ENCODE data around the gene VSTM4. TPM values are rescaled to one million over a fixed set of nuclear protein-coding genes. Genes with fewer than 3 reads are reported as not detected.

The VSTM4 gene
- total RNA-seq, 1 experiment from 2014 or later = 0.07 TPM

DNA sequence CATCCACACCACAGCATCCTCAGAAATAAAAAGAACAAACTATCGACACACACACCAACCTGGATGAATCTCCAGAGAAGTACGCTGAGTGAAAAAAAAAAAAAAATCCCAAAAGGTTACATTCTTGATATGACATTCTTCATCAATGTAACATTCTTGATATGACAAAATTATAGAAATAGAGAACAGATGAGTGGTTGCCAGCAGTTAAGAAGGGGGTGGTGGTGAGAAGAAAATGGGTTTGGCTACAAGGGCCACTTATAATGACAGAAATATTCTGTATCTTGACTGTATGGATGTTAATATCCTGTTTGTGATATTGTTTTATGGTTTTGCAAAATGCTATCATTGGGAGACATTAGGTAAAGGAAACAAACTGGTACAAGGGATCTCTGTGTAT is 36.9 kb downstream of the VSTM4 start:
- Histone ChIP-seq H3K4me1 (ENCODE audit: control insufficient read depth in 1 of 2, insufficient read depth in 2 of 2, low read length in 2 of 2) (no peaks in the 10 kb centered on the region), H3K4me2 (ENCODE audit: low read length) (no peak overlapping the region), H3K27me3 (ENCODE audit: insufficient read depth, low read length) (peaks cover 52% of the 10 kb centered on the region), H3K9me2 (ENCODE audit: insufficient read depth) (no peaks in the 10 kb centered on the region), H2AFZ (ENCODE audit: low read depth, low read length, poor library complexity, severe bottlenecking) (no peak overlapping the region), H3K36me3 (ENCODE audit: control insufficient read depth in 1 of 2, insufficient read depth in 2 of 2, low read length in 2 of 2) (no peaks in the 10 kb centered on the region), H3K27ac (ENCODE audit: low read depth, low read length) (no peak overlapping the region), H3K79me2 (ENCODE audit: insufficient read depth, low read length) (no peaks in the 10 kb centered on the region), H4K20me1 (ENCODE audit: insufficient read depth) (no peaks in the 10 kb centered on the region), H3K4me3 (replicated peaks in 1 of 2; ENCODE audit: low read depth in 1 of 2, low read length in 2 of 2) (no peak overlapping the region), H3K9ac (ENCODE audit: low read length) (no peak overlapping the region), H3K9me3 (ENCODE audit: control insufficient read depth in 1 of 2, insufficient read depth in 1 of 2, low read depth in 1 of 2, low read length in 2 of 2) (no peaks in the 10 kb centered on the region)
- intact Hi-C loops (cut with micrococcal nuclease) = no loop called here
- no peak for ATAC-seq
- ChIA-PET RAD21 (ENCODE audit: low non-redundant PET in 1 of 2, low total read pairs in 2 of 2, uncharacterized antibody in 2 of 2, unreplicated experiment in 2 of 2) (no interaction called here), POLR2A (no interaction called here), CTCF (no interaction called here)
- no TSS peak for BruUV-seq (replicated peaks)
- no peak for DNase-seq (ENCODE audit: low read depth, low spot score)
- no peak for TF ChIP-seq SRF (IDR thresholded peaks at IDR 0.05; ENCODE audit: low read depth)
- TF ChIP-seq YY1 (IDR thresholded peaks at IDR 0.05; ENCODE audit: extremely low read depth, insufficient replicate concordance, low read depth, low read length) = no peak
- TF ChIP-seq CEBPB (IDR thresholded peaks at IDR 0.05; ENCODE audit: low read depth) = no peak
- TF ChIP-seq RAD21 (IDR thresholded peaks at IDR 0.05; ENCODE audit: low read depth) = no peak
- no peak for TF ChIP-seq POLR2AphosphoS5 (IDR thresholded peaks at IDR 0.05; ENCODE audit: low read depth, low read length)

DNA sequence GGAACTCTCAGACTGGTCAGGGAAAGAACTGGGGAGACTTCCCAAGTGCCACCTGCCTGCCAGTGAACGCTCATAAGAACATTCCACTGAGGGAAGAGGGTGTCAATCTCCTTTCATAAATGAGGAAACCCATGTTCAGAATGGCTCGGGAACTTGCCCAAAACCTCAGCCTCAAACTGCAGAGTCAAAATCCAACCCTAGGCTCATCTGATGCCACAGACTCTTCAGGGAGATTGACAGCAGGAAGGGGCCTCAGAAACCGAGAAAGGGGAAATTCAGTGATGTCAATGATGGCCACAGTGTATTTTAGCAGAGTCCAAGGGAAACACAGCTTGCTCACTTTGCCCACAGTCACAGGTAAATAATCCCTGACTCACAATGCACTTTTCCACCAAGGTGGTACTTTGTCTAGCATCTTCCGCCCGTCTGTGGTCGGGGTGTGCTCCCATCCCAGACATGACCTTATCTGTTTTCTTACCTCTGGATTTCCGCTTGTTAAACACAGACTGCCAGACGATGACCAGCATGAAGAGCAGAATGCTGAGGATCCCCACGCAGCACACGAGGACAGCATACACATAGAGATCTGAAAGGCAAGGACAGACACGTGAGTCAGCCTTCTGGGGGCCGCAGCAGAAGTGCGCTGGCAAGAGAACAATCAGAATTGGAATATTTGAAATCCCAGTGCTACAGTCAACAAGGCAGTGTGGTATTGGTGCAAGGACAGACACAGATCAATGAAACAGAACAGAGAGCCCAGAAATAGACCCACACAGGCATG is 38.4 kb downstream of the VSTM4 start:
- no peaks in the 10 kb centered on the region for H3K36me3 ChIP-seq (ENCODE audit: control insufficient read depth in 1 of 2, insufficient read depth in 2 of 2, low read length in 2 of 2)
- DNase-seq (ENCODE audit: low read depth, low spot score) (no peak), ATAC-seq (no peak)
- no TSS peak for BruUV-seq (replicated peaks)
- H3K79me2 ChIP-seq (ENCODE audit: insufficient read depth, low read length) = no peaks in the 10 kb centered on the region
- H3K9me3 ChIP-seq (ENCODE audit: control insufficient read depth in 1 of 2, insufficient read depth in 1 of 2, low read depth in 1 of 2, low read length in 2 of 2) = no peaks in the 10 kb centered on the region
- TF ChIP-seq ATF3 (IDR thresholded peaks at IDR 0.05) (no peak), SP1 (IDR thresholded peaks at IDR 0.05; ENCODE audit: low read depth) (no peak), TCF7L2 (IDR thresholded peaks at IDR 0.05; ENCODE audit: borderline replicate concordance, extremely low read depth, insufficient read depth, insufficient read length) (no peak), CTCF (IDR thresholded peaks at IDR 0.05 in 2 of 3, conservative IDR thresholded peaks at IDR 0.05 in 1 of 3; ENCODE audit: borderline replicate concordance in 1 of 3, insufficient read depth in 1 of 3, low read depth in 2 of 3, low read length in 2 of 3) (no peak), POLR2A (IDR thresholded peaks at IDR 0.05; ENCODE audit: borderline replicate concordance, extremely low read depth, insufficient read depth, insufficient read length) (no peak), ELF1 (IDR thresholded peaks at IDR 0.05; ENCODE audit: borderline replicate concordance, low read depth) (no peak), EZH2phosphoT487 (IDR thresholded peaks at IDR 0.05; ENCODE audit: borderline replicate concordance) (no peak), EZH2 (IDR thresholded peaks at IDR 0.05) (no peak), CEBPB (IDR thresholded peaks at IDR 0.05; ENCODE audit: low read depth) (no peak), SRF (IDR thresholded peaks at IDR 0.05; ENCODE audit: low read depth) (no peak)
- intact Hi-C loops (cut with micrococcal nuclease) = no loop called here
- no peak overlapping the region for H3K4me3 ChIP-seq (replicated peaks in 1 of 2; ENCODE audit: low read depth in 1 of 2, low read length in 2 of 2)
- peaks cover 49% of the 10 kb centered on the region for H3K27me3 ChIP-seq (ENCODE audit: insufficient read depth, low read length)
- no peaks in the 10 kb centered on the region for H4K20me1 ChIP-seq (ENCODE audit: insufficient read depth)
- no peak overlapping the region for H2AFZ ChIP-seq (ENCODE audit: low read depth, low read length, poor library complexity, severe bottlenecking)
- H3K4me1 ChIP-seq (ENCODE audit: control insufficient read depth in 1 of 2, insufficient read depth in 2 of 2, low read length in 2 of 2) = no peaks in the 10 kb centered on the region
- ChIA-PET POLR2A (no interaction called here), CTCF (no interaction called here), RAD21 (ENCODE audit: low non-redundant PET in 1 of 2, low total read pairs in 2 of 2, uncharacterized antibody in 2 of 2, unreplicated experiment in 2 of 2) (no interaction called here)
- no peak overlapping the region for H3K9ac ChIP-seq (ENCODE audit: low read length)
- H3K9me2 ChIP-seq (ENCODE audit: insufficient read depth) = no peaks in the 10 kb centered on the region
- H3K27ac ChIP-seq (ENCODE audit: low read depth, low read length) = no peak overlapping the region
- H3K4me2 ChIP-seq (ENCODE audit: low read length) = no peak overlapping the region
